ENCODE results near the gene SLC39A10. TPM values are rescaled to one million over a fixed set of nuclear protein-coding genes. Genes with fewer than 3 reads are reported as not detected.

Gene SLC39A10
- total and polyA plus RNA-seq, 10 of the 15 experiments (the other 5 are each of a cell fraction or from before 2014, with no cell fraction given) = 2.0 to 23.6 (median 7.9) TPM

DNA sequence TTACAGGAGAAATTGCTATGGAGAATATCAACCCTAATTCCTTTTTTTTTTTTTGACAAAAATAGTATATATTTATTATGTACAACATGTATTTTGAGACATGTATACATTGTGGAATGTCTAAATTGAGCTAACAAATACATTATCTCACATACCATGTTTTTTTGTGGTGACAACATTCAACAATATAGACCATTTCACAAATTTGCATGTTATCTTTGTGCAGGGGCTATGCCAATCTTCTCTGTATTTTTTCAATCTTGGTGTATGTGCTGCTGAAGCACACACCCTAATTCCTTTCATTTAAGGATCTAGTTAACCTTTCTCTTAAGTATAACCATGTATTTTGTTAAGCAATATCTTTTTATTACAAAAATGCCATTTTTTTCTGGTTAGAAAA lies 13.2 kb downstream of the SLC39A10 start (continued):
- no peak for TF ChIP-seq CUX1 (IDR thresholded peaks at IDR 0.05; ENCODE audit: insufficient replicate concordance, low read depth, low read length)
- no peak for TF ChIP-seq ATF2 (IDR thresholded peaks at IDR 0.05; ENCODE audit: low read length)
- TF ChIP-seq SREBF2 (IDR thresholded peaks at IDR 0.05; ENCODE audit: low read length) = no peak
- TF ChIP-seq POU2F2 (IDR thresholded peaks at IDR 0.05; ENCODE audit: borderline replicate concordance, low read depth, low read length) = no peak
- no peak for TF ChIP-seq CHD4 (IDR thresholded peaks at IDR 0.05)
- no peak for TF ChIP-seq TCF7 (IDR thresholded peaks at IDR 0.05; ENCODE audit: borderline replicate concordance)
- no peak for TF ChIP-seq POLR2AphosphoS2 (IDR thresholded peaks at IDR 0.05; ENCODE audit: low read depth, low read length)
- TF ChIP-seq CREB1 (IDR thresholded peaks at IDR 0.05; ENCODE audit: low read depth) = no peak
- TF ChIP-seq, protein P1, sequence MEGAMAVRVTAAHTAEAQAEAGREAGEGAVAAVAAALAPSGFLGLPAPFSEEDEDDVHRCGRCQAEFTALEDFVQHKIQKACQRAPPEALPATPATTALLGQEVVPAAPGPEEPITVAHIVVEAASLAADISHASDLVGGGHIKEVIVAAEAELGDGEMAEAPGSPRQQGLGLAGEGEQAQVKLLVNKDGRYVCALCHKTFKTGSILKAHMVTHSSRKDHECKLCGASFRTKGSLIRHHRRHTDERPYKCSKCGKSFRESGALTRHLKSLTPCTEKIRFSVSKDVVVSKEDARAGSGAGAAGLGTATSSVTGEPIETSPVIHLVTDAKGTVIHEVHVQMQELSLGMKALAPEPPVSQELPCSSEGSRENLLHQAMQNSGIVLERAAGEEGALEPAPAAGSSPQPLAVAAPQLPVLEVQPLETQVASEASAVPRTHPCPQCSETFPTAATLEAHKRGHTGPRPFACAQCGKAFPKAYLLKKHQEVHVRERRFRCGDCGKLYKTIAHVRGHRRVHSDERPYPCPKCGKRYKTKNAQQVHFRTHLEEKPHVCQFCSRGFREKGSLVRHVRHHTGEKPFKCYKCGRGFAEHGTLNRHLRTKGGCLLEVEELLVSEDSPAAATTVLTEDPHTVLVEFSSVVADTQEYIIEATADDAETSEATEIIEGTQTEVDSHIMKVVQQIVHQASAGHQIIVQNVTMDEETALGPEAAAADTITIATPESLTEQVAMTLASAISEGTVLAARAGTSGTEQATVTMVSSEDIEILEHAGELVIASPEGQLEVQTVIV (IDR thresholded peaks at IDR 0.05; ENCODE audit: borderline replicate concordance, partially characterized antibody) = no peak

Measured in GM12878 (cell line).